ENCODE data around the gene RACGAP1. TPM values are rescaled to one million over a fixed set of nuclear protein-coding genes. Genes with fewer than 3 reads are reported as not detected.

RACGAP1 gene
- total and polyA plus RNA-seq, 2 of the 8 experiments (the other 6 are each of a cell fraction or from before 2014, with no cell fraction given): 18.0 to 66.3 TPM

- Histone ChIP-seq H3K4ac (replicated peaks; ENCODE audit: insufficient read length, low read depth, low read length) (no peak overlapping the region), H3K9ac (replicated peaks in 1 of 4; ENCODE audit: extremely low read depth in 1 of 4, low read depth in 3 of 4, low read length in 3 of 4) (no peak overlapping the region), H2BK20ac (ENCODE audit: low read length) (no peak overlapping the region), H2BK120ac (replicated peaks; ENCODE audit: low read depth, low read length) (no peak overlapping the region), H4K20me1 (replicated peaks in 1 of 2; ENCODE audit: control insufficient read depth in 1 of 2, insufficient read depth in 2 of 2, low read length in 2 of 2) (peaks cover 0 to 1% of the 10 kb centered on the region in 2 experiments), H4K5ac (ENCODE audit: insufficient read length, low read depth, low read length) (no peak overlapping the region), H3K4me2 (ENCODE audit: insufficient read depth in 1 of 2, low read depth in 2 of 2, low read length in 2 of 2) (no peak overlapping the region), H3K4me1 (replicated peaks in 1 of 4; ENCODE audit: control insufficient read depth in 3 of 4, insufficient read depth in 4 of 4, low read length in 3 of 4) (peaks cover 3 to 17% (median 4%) of the 10 kb centered on the region in 4 experiments; a peak in 6 of 7 replicates), H2BK15ac (ENCODE audit: low read length) (0 out of 2 replicates have a peak overlapping the region, but pooled peaks have one; percentile 16), H3K4me3 (ENCODE audit: extremely low read depth in 1 of 4, insufficient read depth in 2 of 4, low read depth in 3 of 4, low read length in 4 of 4) (no peak overlapping the region), H3K14ac (ENCODE audit: insufficient read length) (no peak overlapping the region), H3K27ac (ENCODE audit: low read depth, low read length) (no peak overlapping the region), H3K23ac (ENCODE audit: insufficient read length) (no peak overlapping the region), H3K27me3 (replicated peaks in 1 of 4; ENCODE audit: control insufficient read depth in 3 of 4, extremely low read depth in 1 of 4, insufficient read depth in 3 of 4, low read length in 3 of 4) (peaks cover 0 to 3% (median 0%) of the 10 kb centered on the region in 4 experiments; a peak in 1 of 7 replicates), H3K79me2 (ENCODE audit: control insufficient read depth in 1 of 2, insufficient read depth in 2 of 2, low read length in 2 of 2) (no peaks in the 10 kb centered on the region), H3K56ac (replicated peaks; ENCODE audit: insufficient read length, low read depth, low read length) (no peak overlapping the region), H4K8ac (ENCODE audit: extremely low read depth, insufficient read depth, low read length) (no peak overlapping the region), H3K36me3 (ENCODE audit: control insufficient read depth in 2 of 4, insufficient read depth in 4 of 4, low read length in 3 of 4) (no peaks in the 10 kb centered on the region), H3K23me2 (ENCODE audit: low read depth, low read length) (no peaks in the 10 kb centered on the region; the same call in 1 of the 2 replicates), H3K18ac (ENCODE audit: extremely low read depth, low read length) (no peak overlapping the region), H4K91ac (replicated peaks; ENCODE audit: insufficient read length, low read length) (no peak overlapping the region), H3K9me3 (ENCODE audit: insufficient read depth in 2 of 2, low read depth in 1 of 2, low read length in 1 of 2) (no peaks in the 10 kb centered on the region), H3K79me1 (ENCODE audit: low read depth, low read length) (no peaks in the 10 kb centered on the region), H2AK5ac (ENCODE audit: low read depth, low read length) (no peak overlapping the region), H2AFZ (ENCODE audit: low read length) (no peak overlapping the region), H2BK12ac (ENCODE audit: low read depth, low read length) (no peak overlapping the region; the same call in 1 of the 2 replicates), H2BK5ac (ENCODE audit: low read depth, low read length) (no peak overlapping the region)
- POLR2A ChIA-PET (ENCODE audit: partially characterized antibody): interaction anchor here (0.9 to 1.2 kb wide), 2 partner anchors 11 to 19 kb away, joined by 3 to 4 read pairs; partner anchors contain the start of gene AQP5
- 80% methylated on average over 13 of the region's 13 CpGs; no CpG with 5 or more reads in 1 of the 2 experiments for WGBS, 2 experiments (ENCODE audit: extremely low coverage in 1 of 2, insufficient coverage in 1 of 2, insufficient read length in 1 of 2, insufficient replicate concordance in 2 of 2, low coverage in 1 of 2, low lambda C conversion rate in 2 of 2, missing lambda C conversion rate in 1 of 2)
- CTCF ChIA-PET (ENCODE audit: partially characterized antibody): interaction anchor here (0.6 to 5.1 kb wide), 15 partner anchors 9 to 246 kb away, joined by 3 to 37 read pairs (median 5); no protein-coding TSS in a partner anchor
- DNase-seq (ENCODE audit: low read depth in 1 of 2, low spot score in 2 of 2) (no peak), FAIRE-seq (no peak)
- TF ChIP-seq KDM1A (IDR thresholded peaks at IDR 0.05; ENCODE audit: borderline replicate concordance, low read length) (no peak), NRF1 (IDR thresholded peaks at IDR 0.05; ENCODE audit: low read depth, low read length) (no peak), BCL11A (IDR thresholded peaks at IDR 0.05; ENCODE audit: low read depth in 2 of 2, low read length in 2 of 2) (no peak), CBX8 (IDR thresholded peaks at IDR 0.05; ENCODE audit: borderline replicate concordance, low read depth, low read length) (no peak), TBP (IDR thresholded peaks at IDR 0.05; ENCODE audit: low read depth, low read length) (no peak), MAX (IDR thresholded peaks at IDR 0.05) (no peak)
Observed at GRCh38 chr12:49941556-49942511, 83.5 kb downstream of the RACGAP1 start.
